ENCODE results near the gene KCNAB2. TPM values are rescaled to one million over a fixed set of nuclear protein-coding genes. Genes with fewer than 3 reads are reported as not detected.

Gene KCNAB2
- total RNA-seq, 1 donor from 2014 or later: 3.1 TPM

- no peak for TF ChIP-seq CTCF (IDR thresholded peaks at IDR 0.05; ENCODE audit: insufficient read depth, low read depth, low read length)
- DNase-seq (ENCODE audit: low read depth) (no peak), FAIRE-seq (no peak)
- Histone ChIP-seq H3K9me3 (ENCODE audit: insufficient read depth, low read depth, low read length) (no peaks in the 10 kb centered on the region), H4K20me1 (ENCODE audit: insufficient read depth, low read length) (no peaks in the 10 kb centered on the region), H3K4me2 (ENCODE audit: low read length) (no peak overlapping the region), H2AFZ (ENCODE audit: low read depth, low read length) (no peak overlapping the region), H3K36me3 (ENCODE audit: insufficient read depth, low read length) (no peaks in the 10 kb centered on the region), H3K27ac (ENCODE audit: low read depth, low read length) (no peak overlapping the region), H3K79me2 (ENCODE audit: insufficient read depth, low read length) (no peaks in the 10 kb centered on the region), H3K4me3 (ENCODE audit: insufficient read depth, low read depth, low read length) (no peak overlapping the region), H3K9ac (ENCODE audit: low read length) (no peak overlapping the region), H3K4me1 (ENCODE audit: insufficient read depth, low read length) (no peaks in the 10 kb centered on the region), H3K27me3 (ENCODE audit: insufficient read depth, low read length) (peaks cover 18% of the 10 kb centered on the region)
- Mint-ChIP-seq H3K27ac (ENCODE audit: unreplicated experiment) (no peak overlapping the region), H3K27me3 (ENCODE audit: low read depth, unreplicated experiment) (peaks cover 30% of the 10 kb centered on the region), H3K4me3 (ENCODE audit: unreplicated experiment) (no peak overlapping the region), H3K36me3 (ENCODE audit: low read depth, unreplicated experiment) (no peaks in the 10 kb centered on the region), H3K4me1 (ENCODE audit: low read depth, unreplicated experiment) (peaks cover 9% of the 10 kb centered on the region), H3K9me3 (ENCODE audit: unreplicated experiment) (no peaks in the 10 kb centered on the region)
Observed at GRCh38 chr1:6081901-6082300, 36.2 kb downstream of the KCNAB2 start.

DNA sequence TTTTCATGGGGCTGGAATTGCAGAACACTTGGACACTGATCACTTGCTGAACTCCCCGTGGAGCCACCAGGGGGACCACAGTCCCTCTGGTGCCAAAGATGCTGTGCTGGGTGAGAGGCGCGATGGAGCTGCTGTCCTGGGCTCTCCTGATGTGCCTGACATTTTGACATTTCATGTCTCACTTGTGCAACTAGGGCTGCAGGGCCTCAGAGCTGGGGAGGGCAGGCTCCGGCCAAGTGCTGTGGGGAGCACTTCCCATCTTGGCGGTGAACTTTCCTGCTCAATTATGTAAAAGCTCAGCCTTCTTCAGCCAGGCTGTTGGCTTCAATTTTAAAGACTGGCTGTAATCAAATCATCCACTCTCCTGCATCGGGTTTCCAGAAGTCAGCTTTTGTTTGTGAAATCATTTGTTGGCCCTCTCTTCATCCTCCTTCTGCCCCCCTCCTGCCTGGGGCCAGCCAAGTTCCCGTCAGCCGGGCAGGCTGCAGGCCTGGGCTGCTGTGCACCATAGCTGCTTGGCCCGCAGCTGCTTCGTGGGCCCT, 36.8 kb downstream of the KCNAB2 start:
- Histone ChIP-seq H4K20me1 (ENCODE audit: insufficient read depth, low read length) (no peaks in the 10 kb centered on the region), H2AFZ (ENCODE audit: low read depth, low read length) (no peak overlapping the region), H3K36me3 (ENCODE audit: insufficient read depth, low read length) (no peaks in the 10 kb centered on the region), H3K4me1 (ENCODE audit: insufficient read depth, low read length) (peaks cover 3% of the 10 kb centered on the region), H3K4me3 (ENCODE audit: insufficient read depth, low read depth, low read length) (no peak overlapping the region), H3K9me3 (ENCODE audit: insufficient read depth, low read depth, low read length) (no peaks in the 10 kb centered on the region), H3K4me2 (ENCODE audit: low read length) (no peak overlapping the region), H3K79me2 (ENCODE audit: insufficient read depth, low read length) (no peaks in the 10 kb centered on the region), H3K9ac (ENCODE audit: low read length) (no peak overlapping the region), H3K27ac (ENCODE audit: low read depth, low read length) (no peak overlapping the region), H3K27me3 (ENCODE audit: insufficient read depth, low read length) (peaks cover 16% of the 10 kb centered on the region)
- peaks cover 9% of the 10 kb centered on the region for H3K4me1 Mint-ChIP-seq (ENCODE audit: low read depth, unreplicated experiment)
- FAIRE-seq: no peak
- H3K27me3 Mint-ChIP-seq (ENCODE audit: low read depth, unreplicated experiment): peaks cover 31% of the 10 kb centered on the region
- TF ChIP-seq EZH2 (IDR thresholded peaks at IDR 0.05; ENCODE audit: insufficient read depth, low read length) (no peak), CTCF (IDR thresholded peaks at IDR 0.05; ENCODE audit: insufficient read depth, low read depth, low read length) (peak; percentile 21)
- H3K36me3 Mint-ChIP-seq (ENCODE audit: low read depth, unreplicated experiment): no peaks in the 10 kb centered on the region
- H3K4me3 Mint-ChIP-seq (ENCODE audit: unreplicated experiment): no peak overlapping the region
- no peak for DNase-seq (ENCODE audit: low read depth)
- H3K27ac Mint-ChIP-seq (ENCODE audit: unreplicated experiment): no peak overlapping the region
- no peaks in the 10 kb centered on the region for H3K9me3 Mint-ChIP-seq (ENCODE audit: unreplicated experiment)

- H3K4me1 Mint-ChIP-seq (ENCODE audit: low read depth, unreplicated experiment): peaks cover 9% of the 10 kb centered on the region
- no peak overlapping the region for H3K4me3 Mint-ChIP-seq (ENCODE audit: unreplicated experiment)
- H3K9me3 ChIP-seq (ENCODE audit: insufficient read depth, low read depth, low read length): no peaks in the 10 kb centered on the region
- peaks cover 33% of the 10 kb centered on the region for H3K27me3 Mint-ChIP-seq (ENCODE audit: low read depth, unreplicated experiment)
- H3K27me3 ChIP-seq (ENCODE audit: insufficient read depth, low read length): peaks cover 16% of the 10 kb centered on the region
- no peak overlapping the region for H3K9ac ChIP-seq (ENCODE audit: low read length)
- H3K79me2 ChIP-seq (ENCODE audit: insufficient read depth, low read length): no peaks in the 10 kb centered on the region
- H3K4me1 ChIP-seq (ENCODE audit: insufficient read depth, low read length): peaks cover 3% of the 10 kb centered on the region
- no peaks in the 10 kb centered on the region for H4K20me1 ChIP-seq (ENCODE audit: insufficient read depth, low read length)
- H3K36me3 Mint-ChIP-seq (ENCODE audit: low read depth, unreplicated experiment): no peaks in the 10 kb centered on the region
- H3K36me3 ChIP-seq (ENCODE audit: insufficient read depth, low read length): no peaks in the 10 kb centered on the region
- no peak overlapping the region for H3K27ac Mint-ChIP-seq (ENCODE audit: unreplicated experiment)
- no peak overlapping the region for H3K27ac ChIP-seq (ENCODE audit: low read depth, low read length)
- FAIRE-seq (no peak), DNase-seq (ENCODE audit: low read depth) (no peak)
- no peak overlapping the region for H3K4me2 ChIP-seq (ENCODE audit: low read length)
- no peak for TF ChIP-seq EZH2 (IDR thresholded peaks at IDR 0.05; ENCODE audit: insufficient read depth, low read length)
- TF ChIP-seq CTCF (IDR thresholded peaks at IDR 0.05; ENCODE audit: insufficient read depth, low read depth, low read length): no peak
- no peaks in the 10 kb centered on the region for H3K9me3 Mint-ChIP-seq (ENCODE audit: unreplicated experiment)
- H3K4me3 ChIP-seq (ENCODE audit: insufficient read depth, low read depth, low read length): no peak overlapping the region
- peak overlapping the region; percentile 43 for H2AFZ ChIP-seq (ENCODE audit: low read depth, low read length)
Observed at GRCh38 chr1:6083385-6083784, 37.7 kb downstream of the KCNAB2 start.

Data from astrocyte (in vitro differentiated cells and primary cell).